GM12878 (cell line): Measurements from ENCODE around the gene JMJD6. TPM values are rescaled to one million over a fixed set of nuclear protein-coding genes. Genes with fewer than 3 reads are reported as not detected.

Experiments used
- ATAC-seq: fragments of 200-7000 bp; cut with Tn5 transposase; 3 replicates; pipeline ENCODE4 v1.9.1; 2020; ENCODE audit warnings: mild to moderate bottlenecking, moderate library complexity
- BruUV-seq: library from RNA; stranded (reverse); fragments of 400-500 nt; replicated peaks from 2 replicates; lab custom pipeline; 2021; lab: Mats Ljungman, UMichigan
- CTCF ChIA-PET: fragments of 300-600 bp; sonication (Branson Sonifier 250); formaldehyde crosslinking; extraction: SDS; loops from one replicate; lab custom pipeline; 2021; ENCODE audit warnings: inconsistent platforms; lab: Yijun Ruan, JAX
- POLR2A ChIA-PET: fragments of 350-600 bp; formaldehyde crosslinking; extraction: SDS; loops from one replicate; lab custom pipeline; 2021; ENCODE audit warnings: inconsistent platforms; lab: Charles Lee
- RAD21 ChIA-PET: fragments of 300-600 bp; sonication (Branson Sonifier 250); formaldehyde crosslinking; loops from one replicate; lab custom pipeline; 2023; ENCODE audit warnings: antibody characterized with exemption; ENCODE audit not compliant: unreplicated experiment; lab: Charles Lee
- SMC1A ChIA-PET: fragments of 300-600 bp; sonication (Branson Sonifier 250); formaldehyde crosslinking; loops from one replicate; lab custom pipeline; 2023; ENCODE audit not compliant: unreplicated experiment, uncharacterized antibody; lab: Charles Lee
- DNase-seq: peaks from one replicate; pipeline ENCODE4 v3.0.0-alpha.2; 2011; ENCODE audit warnings: low read depth, low spot score
- FAIRE-seq: peaks from 3 replicates; lab custom pipeline; 2011; peaks lifted over from hg19 to GRCh38; lab: Jason Lieb, UNC
- H2AFZ ChIP-seq: 2 replicates; pipeline ENCODE4 v1.6.0; 2011; ENCODE audit warnings: low read depth, low read length, control low read depth; ENCODE audit not compliant: control insufficient read depth
- H3K27ac ChIP-seq: 2 replicates; pipeline ENCODE4 v1.5.1; 2011; ENCODE audit warnings: control low read depth; ENCODE audit not compliant: control insufficient read depth, insufficient read depth
- H3K27me3 ChIP-seq, 2 experiments: replicated peaks in 1 of 2; 2 replicates each; pipeline versions ENCODE4 v1.6.0 to v1.6.1; 2011; ENCODE audit warnings: low read length in 1 of 2; ENCODE audit not compliant: control insufficient read depth in 2 of 2, insufficient read depth in 2 of 2
- H3K36me3 ChIP-seq, 2 experiments: 2 replicates each; pipeline ENCODE4 v1.5.1; 2011; ENCODE audit warnings: low read length in 1 of 2; ENCODE audit not compliant: control insufficient read depth in 2 of 2, insufficient read depth in 2 of 2
- H3K4me1 ChIP-seq: 2 replicates; pipeline ENCODE4 v1.6.1; 2011; ENCODE audit warnings: mild to moderate bottlenecking, low read length, moderate library complexity, mixed read lengths; ENCODE audit not compliant: control insufficient read depth, insufficient read depth
- H3K4me2 ChIP-seq: 2 replicates; pipeline ENCODE4 v1.6.0; 2011; ENCODE audit warnings: control low read depth; ENCODE audit not compliant: control insufficient read depth, insufficient read depth
- H3K4me3 ChIP-seq: fragments of 200-600 bp; sonication (generic); 2 replicates; pipeline ENCODE4 v1.5.1; 2016
- H3K79me2 ChIP-seq: 2 replicates; pipeline ENCODE4 v1.6.0; 2011; ENCODE audit warnings: low read length; ENCODE audit not compliant: control insufficient read depth, insufficient read depth
- H3K9ac ChIP-seq: 2 replicates; pipeline ENCODE4 v1.8.0; 2011; ENCODE audit warnings: low read length, control low read depth, mixed read lengths; ENCODE audit not compliant: control insufficient read depth, insufficient read depth
- H3K9me3 ChIP-seq: replicated peaks from 3 replicates; pipeline ENCODE4 v1.5.1; 2011; ENCODE audit warnings: mild to moderate bottlenecking, low read length; ENCODE audit not compliant: control insufficient read depth, insufficient read depth
- H4K20me1 ChIP-seq: 2 replicates; pipeline ENCODE4 v1.6.0; 2011; ENCODE audit not compliant: control insufficient read depth, insufficient read depth
- BCL3 ChIP-seq: IDR thresholded peaks from 2 replicates; pipeline ENCODE4 v1.6.1; 2011; ENCODE audit warnings: borderline replicate concordance, low read depth, mild to moderate bottlenecking, moderate library complexity, low read length; ENCODE audit not compliant: insufficient read depth, poor library complexity, severe bottlenecking
- WGBS: methylation state at CpG from one replicate; pipeline ENCODE4 v1.1.6; 2016; ENCODE audit warnings: low lambda C conversion rate; ENCODE audit not compliant: insufficient replicate concordance, insufficient coverage; ENCODE audit errors: missing lambda C conversion rate; 5-methylcytosine and 5-hydroxymethylcytosine counted together
- in situ Hi-C: fragments of 300-500 bp; cut with MboI; formaldehyde crosslinking; loops from 9 replicates; pipeline ENCODE4 v1.14.3; 2018; ENCODE audit warnings: mixed read lengths
- intact Hi-C: fragments of 100-400 bp; cut with micrococcal nuclease; formaldehyde crosslinking; loops from one replicate; pipeline ENCODE4 v1.14.2; 2022; ENCODE audit not compliant: unreplicated experiment
- polyA plus RNA-seq, 11 experiments: library from polyadenylated mRNA; depleted of rRNA in 4 of 11; unstranded in 6 of 11; stranded (reverse) in 5 of 11; fragments of >200 nt; fragmentation: Nextera tagmentation in 4 of 11; fragmentation: Illumina TruSeq in 1 of 11; extraction: Ambion mirVana in 4 of 11; extraction: Trizol in 1 of 11; gene quantifications; 1 replicate in 1 of 11; 2 replicates in 10 of 11; pipeline versions ENCODE4 v1.2.1 to v1.2.3, GENCODE V29; 2011 to 2016; ENCODE audit warnings: inconsistent platforms in 2 of 11, missing spikeins in 2 of 11, low read depth in 1 of 11
- total RNA-seq, 4 experiments: library from RNA; depleted of rRNA in 3 of 4; stranded (reverse); fragments of >200 nt in 3 of 4; fragmentation: Illumina TruSeq in 1 of 4; extraction: Trizol in 1 of 4; gene quantifications; 2 replicates each; pipeline versions ENCODE4 v1.2.1 to v1.2.3, GENCODE V29; 2013 to 2021

Gene JMJD6
- total and polyA plus RNA-seq, 10 of the 15 experiments (the other 5 are each of a cell fraction or from before 2014, with no cell fraction given), result 1.2 to 36.0 (median 22.2) TPM

- no peak overlapping the region for H3K9ac ChIP-seq
- SMC1A ChIA-PET, result interaction anchor here (1.1 to 2.0 kb wide), 7 partner anchors 11 to 161 kb away, joined by 4 to 14 read pairs (median 8); no protein-coding TSS in a partner anchor
- POLR2A ChIA-PET, result interaction anchor here (0.6 kb wide), 1 partner anchor 48 kb away, joined by 3 read pairs; no protein-coding TSS in a partner anchor
- in situ Hi-C loops (loop anchor here (5.0 kb wide), 1 partner anchor 160 kb away; no protein-coding TSS in a partner anchor), intact Hi-C loops (no loop called here)
- H3K4me2 ChIP-seq, result no peak overlapping the region
- RAD21 ChIA-PET, result interaction anchor here (1.0 to 1.9 kb wide), 4 partner anchors 10 to 175 kb away, joined by 3 to 11 read pairs (median 10); no protein-coding TSS in a partner anchor
- no peak for TF ChIP-seq BCL3
- ATAC-seq (no peak), FAIRE-seq (no peak), DNase-seq (no peak)
- H3K27me3 ChIP-seq, result peaks cover 0 to 6% of the 10 kb centered on the region in 2 experiments; a peak in 2 of 4 replicates
- no peaks in the 10 kb centered on the region for H4K20me1 ChIP-seq
- no peaks in the 10 kb centered on the region for H3K4me1 ChIP-seq
- WGBS, result 63% methylated on average over 12 of the region's 12 CpGs
- H3K36me3 ChIP-seq, result no peaks in the 10 kb centered on the region
- H3K27ac ChIP-seq, result no peak overlapping the region
- no peak overlapping the region for H3K4me3 ChIP-seq
- BruUV-seq, result no TSS peak
- no peaks in the 10 kb centered on the region for H3K79me2 ChIP-seq
- H3K9me3 ChIP-seq, result no peaks in the 10 kb centered on the region
- CTCF ChIA-PET, result interaction anchor here (1.0 to 3.9 kb wide), 22 partner anchors 9 to 390 kb away, joined by 3 to 37 read pairs (median 7); partner anchors contain the start of gene ST6GALNAC1
- no peak overlapping the region for H2AFZ ChIP-seq
Observed at GRCh38 chr17:76682296-76682695, 44.1 kb downstream of the JMJD6 start.
